NCI-H1105 treated with DMSO at 0.1 percent for 48 hours (cell line): ENCODE data around the gene CD99.

Experiments
- DNase-seq: peaks from one replicate; lab custom pipeline; 2025; lab: John Stamatoyannopoulos, UW

Gene CD99, protein sequence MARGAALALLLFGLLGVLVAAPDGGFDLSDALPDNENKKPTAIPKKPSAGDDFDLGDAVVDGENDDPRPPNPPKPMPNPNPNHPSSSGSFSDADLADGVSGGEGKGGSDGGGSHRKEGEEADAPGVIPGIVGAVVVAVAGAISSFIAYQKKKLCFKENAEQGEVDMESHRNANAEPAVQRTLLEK

DNA sequence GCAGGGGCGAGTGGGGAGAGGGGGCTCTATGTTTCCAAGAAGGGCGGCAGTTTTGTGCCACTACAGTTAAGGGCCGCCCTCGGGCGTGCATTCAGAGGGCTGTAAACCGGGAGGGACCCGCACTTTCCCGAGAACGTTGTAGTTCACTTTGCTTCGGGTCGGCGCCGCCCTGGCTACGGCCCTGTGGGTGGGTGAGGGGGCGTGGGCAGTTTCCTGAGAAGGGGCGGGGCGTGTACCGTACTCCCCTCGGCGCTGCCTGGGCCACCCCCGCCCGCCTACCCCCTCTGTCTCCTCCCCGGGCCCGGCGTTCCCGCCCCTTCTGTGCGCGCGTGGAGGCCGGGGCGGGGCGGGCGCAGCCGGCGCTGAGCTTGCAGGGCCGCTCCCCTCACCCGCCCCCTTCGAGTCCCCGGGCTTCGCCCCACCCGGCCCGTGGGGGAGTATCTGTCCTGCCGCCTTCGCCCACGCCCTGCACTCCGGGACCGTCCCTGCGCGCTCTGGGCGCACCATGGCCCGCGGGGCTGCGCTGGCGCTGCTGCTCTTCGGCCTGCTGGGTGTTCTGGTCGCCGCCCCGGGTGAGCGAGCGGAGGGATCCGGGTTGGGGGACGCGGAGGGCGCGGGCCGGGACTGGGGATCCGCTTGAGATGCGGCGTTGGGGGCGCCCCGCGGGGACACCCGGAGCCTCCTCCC lies at the start of gene CD99:
Gene CD99, plus strand, starts transcription at position 440 of the 687 bp plus-strand sequence. Its CDS starts 66 bp downstream, at position 506.
- DNase-seq: no peak

DNA sequence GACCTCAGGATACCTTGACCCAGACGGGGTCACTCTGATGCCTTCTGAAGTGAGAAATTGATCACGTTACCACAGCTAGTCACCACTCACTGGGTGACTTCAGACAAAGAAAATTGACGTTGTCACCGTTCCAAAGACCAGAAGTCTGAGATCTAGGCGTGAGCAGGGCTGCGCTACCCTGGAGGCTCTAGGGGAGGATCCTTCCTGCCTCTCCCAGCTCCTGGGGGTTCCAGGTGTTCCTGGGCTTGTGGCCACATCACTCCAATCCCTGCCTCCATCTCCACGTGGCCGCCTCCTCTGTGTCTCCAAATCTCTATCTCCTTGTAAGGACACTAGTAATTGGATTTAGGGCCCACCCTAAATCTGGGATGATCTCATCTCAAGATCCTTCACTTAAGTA lies 48.9 kb upstream of the CD99 start:
- DNase-seq: no peak

DNA sequence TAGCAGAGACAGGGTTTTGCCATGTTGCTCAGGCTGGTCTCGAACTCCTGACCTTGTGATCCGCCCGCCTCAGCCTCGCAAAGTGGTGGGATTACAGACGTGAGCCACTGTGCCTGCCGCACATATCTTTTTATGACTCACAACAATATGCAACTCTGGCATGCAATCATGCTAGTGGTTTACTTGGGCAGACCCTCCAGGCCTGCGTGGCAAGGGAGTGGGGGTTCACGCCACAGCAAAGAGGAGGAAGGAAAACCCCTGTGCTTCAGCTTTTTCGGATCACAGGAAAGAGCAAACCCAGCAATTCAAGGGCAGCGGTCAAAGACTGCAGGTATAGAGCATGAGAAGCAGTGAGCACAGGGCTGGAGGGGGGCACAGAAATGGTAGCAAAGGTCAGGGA lies 48.3 kb upstream of the CD99 start:
- DNase-seq: no peak

DNA sequence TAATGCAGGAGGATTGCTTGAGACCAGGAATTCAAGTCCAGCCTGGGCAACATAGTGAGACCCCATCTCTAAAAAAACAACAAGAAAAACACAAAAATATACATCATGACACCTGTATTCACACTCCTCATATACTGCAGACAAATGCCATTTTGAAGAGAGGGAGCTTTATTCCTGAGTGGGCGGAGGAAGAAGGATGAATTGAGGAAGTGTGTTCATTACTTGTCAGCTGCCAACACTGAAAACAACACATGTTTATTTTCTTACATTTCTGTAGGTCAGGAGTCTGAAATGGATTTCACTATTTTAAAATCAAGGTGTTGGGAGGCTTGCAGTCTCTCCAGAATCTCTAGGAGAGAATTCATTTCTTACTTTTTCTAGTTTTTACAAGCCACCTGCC lies 47.2 kb upstream of the CD99 start:
- DNase-seq: no peak

DNA sequence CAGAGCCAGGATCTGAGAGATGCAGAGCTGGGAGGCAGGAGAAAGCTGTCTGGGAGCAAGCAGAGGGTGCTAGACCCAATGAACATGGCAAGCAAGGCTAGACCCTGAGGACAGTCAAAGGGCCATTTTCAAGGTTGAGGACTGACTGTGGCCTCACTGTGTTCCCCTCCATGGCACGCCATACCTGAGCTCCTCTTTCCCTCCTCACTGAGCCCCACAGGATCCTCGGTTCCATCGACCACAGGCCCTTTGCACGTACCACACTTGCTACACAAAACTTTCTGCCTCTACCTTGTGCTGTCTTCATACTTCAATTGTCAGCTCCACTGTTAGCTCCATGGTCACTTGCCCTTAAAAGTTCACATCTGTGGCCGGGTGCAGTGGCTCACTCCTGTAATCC lies 45.5 kb upstream of the CD99 start:
- DNase-seq: no peak

DNA sequence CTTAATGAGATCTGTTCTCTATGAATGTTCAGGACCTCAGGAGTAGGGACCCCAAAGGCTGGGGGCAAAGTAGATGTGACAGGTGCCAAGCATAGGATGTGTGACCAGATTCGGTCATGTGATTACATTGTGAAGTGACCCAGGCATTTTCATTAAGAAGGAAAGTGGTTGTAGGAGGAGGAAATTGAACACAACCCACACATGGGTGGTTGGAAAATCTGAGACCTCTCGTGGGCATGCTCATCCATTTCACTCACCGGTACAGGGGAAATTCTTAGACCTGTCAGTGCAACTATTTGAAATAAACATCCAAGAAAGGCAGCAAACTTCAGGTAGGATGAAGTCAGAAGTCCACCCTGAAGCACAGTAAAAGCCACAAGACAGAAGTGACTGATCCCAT lies 43.5 kb upstream of the CD99 start:
- DNase-seq: no peak

DNA sequence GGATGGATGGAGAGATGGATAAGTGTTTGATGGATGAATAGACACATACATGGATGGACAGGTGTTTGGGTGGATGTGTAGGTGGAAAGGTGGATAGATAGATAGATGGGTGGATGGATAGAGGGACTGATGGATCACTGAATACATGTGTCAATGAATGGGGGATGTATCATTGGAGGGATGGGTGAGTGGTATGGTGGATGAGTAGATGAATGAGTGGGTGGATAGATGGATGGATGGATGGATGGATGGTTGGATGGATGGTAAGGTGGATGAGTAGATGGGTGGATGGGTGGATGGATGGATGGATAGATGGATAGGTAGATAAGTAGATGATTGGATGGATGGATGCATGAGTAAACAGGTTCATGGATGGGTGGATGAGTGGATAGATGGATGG lies 41.1 kb upstream of the CD99 start:
- no peak for DNase-seq

DNA sequence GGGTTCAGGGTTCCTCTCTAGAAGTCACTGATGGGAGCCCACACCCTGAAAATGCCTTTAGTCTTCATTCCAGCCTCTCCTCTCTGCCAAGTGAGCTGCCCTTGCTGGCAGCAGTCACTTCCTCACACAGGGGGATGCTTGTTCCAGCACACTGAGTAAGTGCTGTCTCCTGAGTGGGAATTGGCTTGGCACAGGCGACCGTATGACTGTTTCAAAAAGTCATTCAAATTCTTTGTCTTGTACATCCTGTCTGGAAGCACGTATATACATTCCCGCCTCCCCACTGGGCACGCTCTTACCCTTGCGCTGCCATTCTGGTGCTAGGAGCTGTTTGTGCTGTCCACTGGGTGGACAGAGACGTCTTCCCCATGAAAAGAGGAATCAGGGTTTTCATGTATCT lies 40.2 kb upstream of the CD99 start:
- no peak for DNase-seq

DNA sequence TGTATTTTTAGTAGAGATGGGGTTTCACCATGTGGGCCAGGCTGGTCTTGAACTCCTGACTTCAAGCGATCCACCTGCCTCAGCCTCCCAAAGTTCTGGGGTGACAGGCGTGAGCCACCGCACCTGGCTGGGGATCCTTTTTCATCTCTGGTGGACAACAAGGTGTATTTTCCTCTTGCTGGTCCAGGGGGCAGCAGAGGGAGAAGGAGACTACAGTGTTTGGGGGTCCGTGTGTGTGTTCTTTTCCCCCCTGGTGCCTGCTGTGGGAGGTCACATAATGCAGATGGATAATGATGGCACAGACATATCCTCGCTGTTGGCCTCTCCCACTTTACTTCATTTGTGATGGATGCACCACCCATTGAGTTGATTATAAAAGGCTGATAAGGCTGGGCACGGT lies 39.0 kb upstream of the CD99 start:
- DNase-seq: no peak

DNA sequence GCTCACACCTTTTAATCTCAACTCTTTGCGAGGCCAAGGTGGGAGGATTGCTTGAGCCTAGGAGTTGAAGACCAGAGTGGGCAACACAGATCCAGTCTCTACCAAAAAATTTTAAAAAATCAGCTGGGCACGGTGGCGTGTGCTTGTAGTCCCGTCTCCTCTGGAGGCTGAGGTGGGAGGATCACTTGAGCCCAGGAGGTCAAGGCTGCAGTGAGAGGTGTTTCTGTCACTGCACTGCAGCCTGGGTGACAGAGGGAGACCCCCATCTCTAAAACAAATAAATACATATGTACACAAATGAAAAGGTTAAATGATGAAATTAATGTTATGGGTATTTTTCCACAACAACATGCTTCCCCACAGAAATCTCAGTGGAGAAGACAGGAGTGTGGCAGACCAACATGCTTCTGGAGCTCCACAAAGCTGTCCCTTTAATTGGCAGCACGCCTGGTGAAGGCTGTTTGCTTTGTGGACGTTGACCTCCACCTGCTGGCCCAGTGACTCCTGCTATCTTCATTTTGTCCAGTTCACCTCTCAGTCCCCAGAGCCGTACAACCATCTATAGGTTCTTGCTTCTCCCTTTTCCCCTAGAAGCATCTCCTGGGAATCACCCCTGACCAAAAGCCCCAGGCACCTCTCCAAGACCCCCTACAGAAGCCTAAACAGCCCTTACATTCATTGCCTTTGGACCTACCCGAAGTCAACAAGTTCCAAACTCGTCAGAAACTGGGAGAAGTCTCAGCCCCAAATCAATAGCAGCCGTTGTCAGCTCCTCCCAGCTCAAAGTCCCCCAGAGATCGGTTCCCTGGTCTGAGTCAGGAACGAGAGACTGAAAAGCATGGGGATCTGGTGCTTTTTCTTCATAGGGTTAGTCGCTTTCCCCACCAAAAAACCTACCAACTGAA lies 36.4 kb upstream of the CD99 start:
- no peak for DNase-seq

DNA sequence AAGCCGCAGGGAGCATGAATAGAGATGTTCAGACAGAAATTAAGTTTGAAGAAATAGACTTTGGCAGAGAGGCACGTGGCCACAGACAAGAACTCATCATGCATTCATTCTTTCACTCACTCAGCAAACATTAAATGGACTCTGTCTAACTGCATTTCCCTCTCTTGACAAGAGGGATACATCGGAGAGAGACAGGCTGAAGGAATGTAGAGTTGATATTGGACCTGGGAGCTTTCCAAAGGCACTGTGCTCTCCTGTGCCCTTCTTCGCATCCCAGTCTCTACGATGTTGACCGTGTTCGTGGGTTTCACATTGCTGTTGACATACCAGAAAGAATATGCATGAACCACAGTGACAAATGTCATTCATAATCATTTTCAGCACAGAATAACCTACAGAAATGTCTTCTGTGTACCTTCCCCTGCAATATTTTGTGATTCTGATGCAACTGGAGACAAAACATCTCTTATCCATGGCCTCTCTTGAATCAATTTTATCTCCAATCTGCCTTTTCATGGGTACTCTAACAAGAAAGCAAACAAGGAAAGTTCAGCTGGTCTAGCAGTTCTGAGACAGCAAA lies 34.7 kb upstream of the CD99 start:
- no peak for DNase-seq

DNA sequence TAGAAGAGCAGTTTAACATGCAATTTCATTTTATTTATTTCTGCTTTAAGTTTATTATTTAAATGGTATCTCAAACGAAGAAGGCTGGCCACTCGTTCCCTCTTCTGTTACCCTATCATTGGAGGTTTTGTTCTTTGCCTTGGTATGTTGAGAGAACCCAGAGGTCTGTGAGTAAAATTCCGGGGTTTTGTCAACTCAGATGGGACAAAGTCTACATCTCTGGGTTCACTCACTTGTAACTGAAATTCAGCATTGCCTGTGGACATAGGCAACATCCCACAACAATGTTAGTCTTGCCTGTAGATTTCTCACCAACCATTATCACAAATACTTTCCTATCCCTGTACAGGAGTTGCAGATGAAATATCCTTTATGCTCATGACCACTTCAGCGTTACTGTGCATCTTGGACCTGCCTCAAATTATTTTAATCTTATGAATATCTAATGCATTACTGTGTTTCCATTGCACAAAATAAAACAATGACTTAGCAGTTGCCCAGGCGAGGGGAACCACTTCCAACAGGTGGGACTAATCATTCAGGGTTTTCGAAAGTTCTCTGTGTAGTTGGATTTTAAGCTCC lies 33.5 kb upstream of the CD99 start:
- DNase-seq: no peak

DNA sequence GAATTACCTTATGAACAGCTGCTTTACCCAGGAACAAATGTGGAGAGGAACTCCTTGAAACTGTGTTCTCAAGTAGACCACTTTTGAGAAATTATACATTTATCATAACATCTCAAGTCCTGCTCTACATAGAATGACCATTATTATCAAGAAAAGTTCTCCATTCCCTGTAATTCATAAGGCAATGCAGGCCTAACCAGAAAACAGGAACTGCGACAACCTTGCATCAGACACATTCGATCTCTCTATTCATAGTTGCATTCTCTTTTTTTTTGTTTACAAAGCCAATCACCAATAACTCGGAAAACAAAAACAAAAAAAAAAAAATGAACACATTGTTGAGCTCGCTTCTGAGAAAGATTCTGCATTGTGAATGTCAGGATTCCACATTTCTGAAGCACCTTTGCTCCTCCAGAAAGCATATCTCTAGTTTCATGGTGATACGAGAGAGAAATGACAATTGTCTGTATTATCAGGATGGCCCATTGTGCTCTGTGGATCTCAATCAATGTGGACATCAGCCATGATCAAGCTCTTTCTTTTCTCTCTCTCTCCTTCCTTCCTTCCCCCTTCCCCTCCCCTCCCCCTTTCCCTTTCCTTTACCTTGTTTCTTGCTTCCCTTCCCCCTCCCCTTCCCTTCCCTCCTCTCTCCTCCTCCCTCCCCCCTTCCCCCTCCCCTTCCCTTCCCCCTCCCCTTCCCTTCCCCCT lies 32.4 kb upstream of the CD99 start:
- no peak for DNase-seq

DNA sequence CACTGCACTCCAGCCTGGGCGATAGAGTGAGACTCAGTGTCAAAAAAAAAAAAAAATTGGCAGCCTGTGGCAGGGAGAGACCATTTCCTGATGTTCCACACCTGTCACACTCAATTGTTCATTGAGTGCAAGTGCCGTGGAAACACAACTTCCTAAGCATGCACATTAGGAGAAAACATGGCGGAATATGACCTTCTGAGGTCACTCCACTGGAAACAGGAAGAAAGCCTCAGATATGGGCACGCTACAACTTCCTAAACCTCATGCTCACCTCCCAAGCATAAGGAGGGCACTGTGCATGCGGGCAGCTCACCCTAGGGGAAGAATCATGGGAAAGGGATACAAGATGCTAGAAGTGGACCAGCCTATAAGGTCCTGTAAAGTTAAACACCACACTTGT lies 28.5 kb upstream of the CD99 start:
- DNase-seq: no peak

DNA sequence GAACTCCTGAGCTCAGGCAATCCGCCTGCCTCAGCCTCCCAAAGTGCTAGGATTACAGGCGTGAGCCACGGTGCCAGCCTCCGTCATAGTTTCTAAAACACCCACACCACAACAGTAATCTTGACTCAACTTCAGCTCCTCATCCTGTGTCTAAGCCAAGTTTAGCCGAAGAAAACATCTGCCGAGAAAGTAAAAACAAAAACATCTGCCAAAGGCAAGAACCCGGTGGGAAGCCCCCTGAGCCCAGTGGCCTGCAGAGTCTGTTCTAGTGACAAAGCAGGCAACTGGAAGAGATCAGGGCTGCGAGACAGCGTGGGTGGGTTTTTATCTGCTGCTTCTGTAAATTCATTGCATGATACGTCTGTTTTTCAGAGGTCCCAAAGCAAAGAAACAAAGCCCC lies 26.6 kb upstream of the CD99 start:
- no peak for DNase-seq

DNA sequence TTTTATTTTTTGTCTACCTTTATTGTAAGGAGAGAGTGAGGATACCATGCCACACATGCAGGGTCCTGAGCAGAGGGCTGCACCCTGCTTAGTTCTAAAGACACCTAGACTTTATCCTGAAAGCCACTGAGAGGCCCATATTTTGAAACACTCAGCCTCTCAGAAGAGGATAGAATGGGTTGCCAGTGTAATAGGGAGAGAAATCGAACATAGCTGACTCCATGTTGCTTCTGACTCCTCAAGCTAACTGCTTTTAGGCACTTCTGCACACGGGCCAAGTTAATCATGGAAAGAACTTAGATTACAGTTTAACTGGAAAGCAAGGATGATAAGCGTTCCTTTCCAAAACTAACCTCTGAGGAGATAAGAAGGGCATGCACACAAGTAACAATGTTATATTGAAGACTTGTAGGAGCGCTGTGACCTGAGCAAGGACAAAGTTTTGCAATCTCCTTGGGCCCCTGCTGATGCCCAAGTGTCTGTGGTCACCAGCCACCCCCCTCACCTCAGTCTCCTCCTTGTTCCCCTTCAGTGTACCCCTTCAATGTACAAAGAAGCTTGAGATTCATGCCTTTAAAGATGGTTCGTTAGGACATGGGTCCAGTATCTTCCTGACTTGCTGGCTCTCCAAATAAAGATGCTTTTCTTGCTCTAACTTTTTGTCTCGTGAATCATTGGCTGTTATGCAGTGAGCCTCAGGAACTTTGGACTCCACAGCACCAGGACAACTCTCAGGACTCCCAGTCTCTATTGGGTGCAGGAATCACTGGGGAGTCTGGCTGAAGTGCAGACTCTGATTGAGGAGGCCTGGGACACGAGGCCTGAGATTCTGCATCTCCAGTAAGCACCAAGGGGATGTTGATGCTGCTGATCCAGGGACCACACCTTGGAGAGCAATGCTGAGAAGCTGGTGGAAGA lies 25.4 kb upstream of the CD99 start:
- no peak for DNase-seq

DNA sequence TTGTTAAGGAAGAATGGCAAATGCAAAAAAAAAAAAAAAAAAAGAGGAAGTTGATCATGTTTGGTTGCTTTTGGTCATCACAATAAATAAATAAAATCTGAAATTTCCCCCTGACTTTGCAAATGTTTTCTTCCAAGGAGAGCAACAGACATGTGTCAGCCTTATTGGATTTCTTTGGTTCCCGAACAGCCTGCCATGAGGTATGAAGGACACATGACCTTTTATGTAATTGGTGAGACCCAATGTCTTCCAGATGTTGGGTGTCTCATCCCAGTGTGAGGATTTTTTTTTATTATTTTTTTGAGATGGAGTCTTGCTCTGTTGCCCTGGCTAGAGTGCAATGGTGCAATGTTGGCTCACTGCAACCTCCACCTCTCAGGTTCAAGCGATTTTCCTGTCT lies 24.6 kb upstream of the CD99 start:
- no peak for DNase-seq

DNA sequence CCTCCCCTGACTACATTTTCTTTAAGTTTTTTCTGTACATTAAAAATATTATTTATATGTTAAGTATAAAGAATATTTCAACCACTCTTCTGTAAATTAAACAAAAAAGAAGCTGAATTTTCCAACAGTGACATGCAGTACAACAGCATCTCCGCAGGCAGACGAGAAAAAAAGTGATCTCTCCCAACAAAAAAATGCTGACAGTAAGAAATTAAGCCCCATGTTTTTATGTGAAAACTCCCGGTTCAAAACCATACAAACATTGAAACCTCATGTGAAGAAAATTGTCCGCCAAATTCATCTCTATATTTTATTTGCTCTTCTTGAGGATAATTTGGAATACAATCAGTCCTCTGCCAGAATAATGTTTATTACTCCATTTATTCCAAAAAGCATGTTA lies 20.1 kb upstream of the CD99 start:
- DNase-seq: no peak

DNA sequence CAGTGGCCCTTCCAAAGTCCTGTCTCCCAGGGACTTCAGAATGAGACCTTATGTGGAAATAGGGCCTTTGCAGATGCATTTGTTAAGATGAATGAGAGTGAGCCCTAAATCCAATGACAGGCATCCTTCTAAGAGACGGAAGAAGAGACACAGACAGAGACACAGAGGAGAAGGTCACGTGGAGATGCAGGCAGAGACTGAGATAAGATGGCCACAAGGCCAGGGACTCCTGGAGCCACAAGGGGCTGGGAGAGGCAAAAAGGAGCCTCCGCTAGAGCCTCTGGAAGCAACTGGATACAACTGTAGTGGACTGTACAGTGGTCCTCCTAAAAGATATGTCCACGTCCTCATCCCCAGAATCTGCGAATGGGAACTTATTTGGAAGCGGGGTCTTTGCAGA lies 19.0 kb upstream of the CD99 start:
- DNase-seq: no peak

DNA sequence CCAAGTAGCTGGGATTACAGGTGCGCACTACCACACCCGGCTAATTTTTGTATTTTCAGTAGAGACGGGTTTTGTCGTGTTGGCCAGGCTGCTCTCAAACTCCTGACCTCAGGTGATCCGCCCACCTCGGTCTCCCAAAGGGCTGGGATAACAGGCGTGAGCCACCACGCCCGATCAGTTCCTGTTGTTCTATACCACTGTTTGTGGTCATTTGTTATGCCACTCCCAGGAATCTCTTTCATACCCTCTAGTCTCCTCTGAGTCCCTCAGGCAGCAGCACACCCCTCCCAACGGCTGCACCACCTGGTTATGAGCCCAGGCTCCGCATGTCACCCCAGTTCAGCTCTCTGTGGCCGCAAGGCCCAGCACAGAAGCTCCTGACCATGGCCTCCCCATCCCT lies 17.5 kb upstream of the CD99 start:
- no peak for DNase-seq
